Type B pancreatic cell (in vitro differentiated cells): ENCODE results near the gene COL4A5. TPM values are rescaled to one million over a fixed set of nuclear protein-coding genes. Genes with fewer than 3 reads are reported as not detected.

Source experiments
- DNase-seq: peaks from one replicate; pipeline ENCODE4 v3.0.0; 2021; ENCODE audit warnings: mixed read lengths; ENCODE audit not compliant: unreplicated experiment; ENCODE audit errors: extremely low spot score
- H3K27ac Mint-ChIP-seq: 2 replicates; pipeline ENCODE4 v1.8.0; 2021; ENCODE audit warnings: mild to moderate bottlenecking, mixed read lengths
- H3K27me3 Mint-ChIP-seq: 2 replicates; pipeline ENCODE4 v1.8.0; 2021; ENCODE audit warnings: mixed read lengths
- H3K36me3 Mint-ChIP-seq: 2 replicates; pipeline ENCODE4 v1.8.0; 2021; ENCODE audit warnings: mixed read lengths
- H3K4me1 Mint-ChIP-seq: one replicate; pipeline ENCODE4 v1.8.0; 2021; ENCODE audit warnings: mixed read lengths; ENCODE audit not compliant: unreplicated experiment
- H3K4me3 Mint-ChIP-seq: 2 replicates; pipeline ENCODE4 v1.8.0; 2021; ENCODE audit warnings: mild to moderate bottlenecking, mixed read lengths
- H3K9me3 Mint-ChIP-seq: 2 replicates; pipeline ENCODE4 v1.8.0; 2021; ENCODE audit warnings: mixed read lengths
- CTCF ChIP-seq: fragments of 200-600 bp; sonication (generic); conservative IDR thresholded peaks from 2 replicates; pipeline ENCODE4 v1.5.0; 2021; ENCODE audit warnings: antibody characterized with exemption, mild to moderate bottlenecking
- total RNA-seq: library from RNA; stranded (reverse); gene quantifications from 2 replicates; pipeline ENCODE4 v1.2.1, GENCODE V29; 2021; ENCODE audit warnings: low replicate concordance

Gene COL4A5
- total RNA-seq, 1 donor from 2014 or later: 167 TPM

GRCh38 chrX:108641589-108642272 lies 202.1 kb downstream of the COL4A5 start:
- no peaks in the 10 kb centered on the region for H3K4me1 Mint-ChIP-seq
- H3K36me3 Mint-ChIP-seq: peaks cover 54% of the 10 kb centered on the region
- no peak overlapping the region for H3K27ac Mint-ChIP-seq
- no peak for TF ChIP-seq CTCF
- no peaks in the 10 kb centered on the region for H3K27me3 Mint-ChIP-seq
- DNase-seq: no peak
- no peak overlapping the region for H3K4me3 Mint-ChIP-seq
- H3K9me3 Mint-ChIP-seq: peaks cover 21% of the 10 kb centered on the region

- no peak for DNase-seq
- H3K27ac Mint-ChIP-seq: no peak overlapping the region
- no peaks in the 10 kb centered on the region for H3K27me3 Mint-ChIP-seq
- no peak overlapping the region for H3K4me3 Mint-ChIP-seq
- H3K4me1 Mint-ChIP-seq: no peaks in the 10 kb centered on the region
- H3K36me3 Mint-ChIP-seq: peaks cover 50% of the 10 kb centered on the region
- peaks cover 21% of the 10 kb centered on the region for H3K9me3 Mint-ChIP-seq
- no peak for TF ChIP-seq CTCF
Observed at GRCh38 chrX:108642273-108642628, 202.6 kb downstream of the COL4A5 start.

- H3K27me3 Mint-ChIP-seq: no peaks in the 10 kb centered on the region
- no peak for TF ChIP-seq CTCF
- peaks cover 18% of the 10 kb centered on the region for H3K36me3 Mint-ChIP-seq
Observed at GRCh38 chrX:108664701-108665100, 225.1 kb downstream of the COL4A5 start.

GRCh38 chrX:108666101-108666500 lies 226.5 kb downstream of the COL4A5 start:
- Mint-ChIP-seq H3K27ac (no peak overlapping the region), H3K36me3 (peaks cover 18% of the 10 kb centered on the region), H3K4me1 (no peaks in the 10 kb centered on the region)

More at GRCh38 chrX:108664701-108665100, 225.1 kb downstream of the COL4A5 start:
- DNase-seq: no peak
- Mint-ChIP-seq H3K9me3 (no peaks in the 10 kb centered on the region), H3K27ac (no peak overlapping the region), H3K4me3 (no peak overlapping the region), H3K4me1 (no peaks in the 10 kb centered on the region)

GRCh38 chrX:108671526-108671925 lies 231.9 kb downstream of the COL4A5 start:
- no peak for DNase-seq
- no peak for TF ChIP-seq CTCF
- Mint-ChIP-seq H3K4me1 (no peaks in the 10 kb centered on the region), H3K27me3 (no peaks in the 10 kb centered on the region), H3K4me3 (peak overlapping the region; percentile 5), H3K36me3 (peaks cover 13% of the 10 kb centered on the region), H3K27ac (peak overlapping the region; percentile 67), H3K9me3 (no peaks in the 10 kb centered on the region)

More at GRCh38 chrX:108666101-108666500, 226.5 kb downstream of the COL4A5 start:
- Mint-ChIP-seq H3K4me3 (no peak overlapping the region), H3K9me3 (no peaks in the 10 kb centered on the region), H3K27me3 (no peaks in the 10 kb centered on the region)
- no peak for TF ChIP-seq CTCF
- no peak for DNase-seq
